CD8-positive, alpha-beta memory T cell (primary cell): Measurements from ENCODE around the gene ERAP2. TPM values are rescaled to one million over a fixed set of nuclear protein-coding genes. Genes with fewer than 3 reads are reported as not detected.

Source experiments
- CTCF ChIA-PET: fragments of 350-600 bp; sonication (Branson Sonifier 250); formaldehyde crosslinking; loops from one replicate; lab custom pipeline; 2021; ENCODE audit warnings: antibody characterized with exemption; lab: Charles Lee
- POLR2A ChIA-PET: fragments of 350-600 bp; sonication (Branson Sonifier 250); formaldehyde crosslinking; loops from one replicate; lab custom pipeline; 2021; ENCODE audit warnings: antibody characterized with exemption; lab: Charles Lee
- DNase-seq, 5 donors: peaks; one replicate each; pipeline versions ENCODE4 v3.0.0 to v3.0.0-alpha.2; 2020 to 2022; ENCODE audit warnings: mixed read lengths in 1 of 5
- H3K27ac ChIP-seq: one replicate; pipeline ENCODE4 v1.7.0; 2013; ENCODE audit warnings: low read depth, mild to moderate bottlenecking, low read length, moderate library complexity
- H3K27me3 ChIP-seq: 2 replicates; pipeline ENCODE4 v1.7.0; 2013; ENCODE audit warnings: low read length, mild to moderate bottlenecking; ENCODE audit not compliant: insufficient read depth, poor library complexity, severe bottlenecking
- H3K36me3 ChIP-seq: 2 replicates; pipeline ENCODE4 v1.7.0; 2013; ENCODE audit warnings: mild to moderate bottlenecking, low read length, moderate library complexity; ENCODE audit not compliant: insufficient read depth
- H3K4me1 ChIP-seq: 2 replicates; pipeline ENCODE4 v1.7.0; 2013; ENCODE audit warnings: mild to moderate bottlenecking, low read length, moderate library complexity; ENCODE audit not compliant: insufficient read depth
- H3K4me3 ChIP-seq: 2 replicates; pipeline ENCODE4 v1.7.0; 2013; ENCODE audit warnings: mild to moderate bottlenecking, low read length
- H3K9me3 ChIP-seq: 2 replicates; pipeline ENCODE4 v1.7.0; 2013; ENCODE audit warnings: mild to moderate bottlenecking, low read length
- H3K27ac Mint-ChIP-seq, 8 donors: one replicate each; pipeline ENCODE4 v1.8.0; 2020 to 2021; ENCODE audit warnings: mixed read lengths in 8 of 8, mild to moderate bottlenecking in 6 of 8, inconsistent platforms in 3 of 8, moderate library complexity in 3 of 8
- H3K27me3 Mint-ChIP-seq, 2 donors: one replicate each; pipeline ENCODE4 v1.8.0; 2020 to 2021; ENCODE audit warnings: mixed read lengths in 2 of 2, mild to moderate bottlenecking in 1 of 2, moderate library complexity in 1 of 2
- H3K36me3 Mint-ChIP-seq, 3 donors: one replicate each; pipeline ENCODE4 v1.8.0; 2020 to 2021; ENCODE audit warnings: mixed read lengths in 3 of 3, inconsistent platforms in 1 of 3, mild to moderate bottlenecking in 1 of 3
- H3K4me1 Mint-ChIP-seq, 3 donors: one replicate each; pipeline ENCODE4 v1.8.0; 2020 to 2021; ENCODE audit warnings: mixed read lengths in 3 of 3, inconsistent platforms in 1 of 3, mild to moderate bottlenecking in 1 of 3
- H3K4me3 Mint-ChIP-seq, 7 donors: one replicate each; pipeline ENCODE4 v1.8.0; 2020 to 2021; ENCODE audit warnings: mixed read lengths in 7 of 7, mild to moderate bottlenecking in 6 of 7, moderate library complexity in 4 of 7, inconsistent platforms in 2 of 7
- H3K9me3 Mint-ChIP-seq, 5 donors: one replicate each; pipeline ENCODE4 v1.8.0; 2020 to 2022; ENCODE audit warnings: mixed read lengths in 5 of 5, mild to moderate bottlenecking in 3 of 5, moderate library complexity in 2 of 5, inconsistent platforms in 1 of 5
- polyA plus RNA-seq: library from polyadenylated mRNA; unstranded; fragments of 300-500 nt; fragmentation: Illumina TruSeq; gene quantifications from one replicate; pipeline ENCODE4 v1.2.3, GENCODE V29; 2021
- total RNA-seq, 2 experiments: library from RNA; stranded (reverse); gene quantifications; one replicate each; pipeline ENCODE4 v1.2.3, GENCODE V29; 2021

Gene ERAP2
- total and polyA plus RNA-seq, 3 experiments from 2014 or later: 37.0 to 128 (median 41.4) TPM

- Histone ChIP-seq H3K27me3 (no peaks in the 10 kb centered on the region), H3K27ac (no peak overlapping the region), H3K4me3 (no peak overlapping the region), H3K4me1 (peaks cover 8% of the 10 kb centered on the region), H3K9me3 (no peaks in the 10 kb centered on the region), H3K36me3 (no peaks in the 10 kb centered on the region)
- ChIA-PET POLR2A (no interaction called here), CTCF (interaction anchor here (1.4 to 6.9 kb wide), 2 partner anchors 10 to 299 kb away, joined by 5 to 130 read pairs; no protein-coding TSS in a partner anchor)
- H3K4me1 Mint-ChIP-seq: peaks cover 8 to 14% (median 13%) of the 10 kb centered on the region in 3 donors
- peak overlapping the region in 1 of 8 donors; percentile 27 for H3K27ac Mint-ChIP-seq
- H3K4me3 Mint-ChIP-seq: no peak overlapping the region
- H3K27me3 Mint-ChIP-seq: peaks cover 0 to 8% of the 10 kb centered on the region in 2 donors
- DNase-seq: no peak
- no peaks in the 10 kb centered on the region for H3K9me3 Mint-ChIP-seq
- H3K36me3 Mint-ChIP-seq: peaks cover 0 to 3% (median 0%) of the 10 kb centered on the region in 3 donors
Measured at GRCh38 chr5:96864922-96865530, 11.3 kb upstream of the ERAP2 start.

GRCh38 chr5:96868603-96869371 lies 7.5 kb upstream of the ERAP2 start:
- Mint-ChIP-seq H3K4me3 (no peak overlapping the region), H3K36me3 (peaks cover 0 to 3% (median 0%) of the 10 kb centered on the region in 3 donors), H3K27me3 (peaks cover 0 to 6% of the 10 kb centered on the region in 2 donors), H3K9me3 (no peaks in the 10 kb centered on the region), H3K4me1 (peaks cover 18 to 42% (median 38%) of the 10 kb centered on the region in 3 donors), H3K27ac (no peak overlapping the region)
- no peak overlapping the region for H3K4me3 ChIP-seq
- peaks cover 32% of the 10 kb centered on the region for H3K4me1 ChIP-seq
- no peaks in the 10 kb centered on the region for H3K36me3 ChIP-seq
- H3K27ac ChIP-seq: no peak overlapping the region
- no peaks in the 10 kb centered on the region for H3K27me3 ChIP-seq
- peak in 2 of 5 donors; percentile 48 to 56 for DNase-seq
- ChIA-PET POLR2A (interaction anchor here (0.6 to 2.0 kb wide), 4 partner anchors 9 to 68 kb away, joined by 3 to 8 read pairs (median 5); partner anchors contain the start of gene LNPEP), CTCF (interaction anchor here (0.6 to 6.9 kb wide), 47 partner anchors 8 to 312 kb away, joined by 3 to 130 read pairs (median 4); partner anchors contain the start of genes ERAP1, LIX1 and LNPEP)
- no peaks in the 10 kb centered on the region for H3K9me3 ChIP-seq

GRCh38 chr5:96869372-96869641 lies 7.0 kb upstream of the ERAP2 start:
- Histone ChIP-seq H3K27ac (no peak overlapping the region), H3K9me3 (no peaks in the 10 kb centered on the region), H3K4me3 (no peak overlapping the region), H3K27me3 (no peaks in the 10 kb centered on the region), H3K36me3 (no peaks in the 10 kb centered on the region), H3K4me1 (peaks cover 32% of the 10 kb centered on the region)
- POLR2A ChIA-PET: interaction anchor here (0.6 to 1.1 kb wide), 3 partner anchors 8 to 41 kb away, joined by 3 to 8 read pairs (median 3); no protein-coding TSS in a partner anchor
- Mint-ChIP-seq H3K27ac (peak overlapping the region in 2 of 8 donors; percentile 4 to 33), H3K4me1 (peaks cover 19 to 46% (median 39%) of the 10 kb centered on the region in 3 donors), H3K4me3 (no peak overlapping the region), H3K9me3 (no peaks in the 10 kb centered on the region), H3K27me3 (peaks cover 0 to 6% of the 10 kb centered on the region in 2 donors), H3K36me3 (peaks cover 0 to 3% (median 0%) of the 10 kb centered on the region in 3 donors)
- no peak for DNase-seq
- CTCF ChIA-PET: interaction anchor here (0.6 to 6.9 kb wide), 43 partner anchors 8 to 311 kb away, joined by 3 to 130 read pairs (median 4); partner anchors contain the start of genes ERAP1, LIX1 and LNPEP

- no peak overlapping the region for H3K4me3 ChIP-seq
- no peak overlapping the region for H3K4me3 Mint-ChIP-seq
Measured at GRCh38 chr5:96870094-96871026, 5.9 kb upstream of the ERAP2 start.

GRCh38 chr5:96871027-96871399 lies 5.3 kb upstream of the ERAP2 start:
- H3K27me3 ChIP-seq: no peaks in the 10 kb centered on the region
- peak overlapping the region in 4 of 8 donors; percentile 8 to 78 (median 24) for H3K27ac Mint-ChIP-seq
- no peaks in the 10 kb centered on the region for H3K9me3 Mint-ChIP-seq
- H3K27me3 Mint-ChIP-seq: peaks cover 0 to 6% of the 10 kb centered on the region in 2 donors
- no peak for DNase-seq
- no peak overlapping the region for H3K27ac ChIP-seq
- H3K9me3 ChIP-seq: no peaks in the 10 kb centered on the region
- POLR2A ChIA-PET: interaction anchor here (0.6 kb wide), 1 partner anchor 27 kb away, joined by 4 read pairs; no protein-coding TSS in a partner anchor
- peaks cover 45% of the 10 kb centered on the region for H3K4me1 ChIP-seq
- CTCF ChIA-PET: interaction anchor here (0.9 kb wide), 1 partner anchor 291 kb away, joined by 3 read pairs; no protein-coding TSS in a partner anchor
- H3K36me3 ChIP-seq: no peaks in the 10 kb centered on the region
- no peak overlapping the region for H3K4me3 ChIP-seq
- H3K4me1 Mint-ChIP-seq: peaks cover 30 to 63% (median 51%) of the 10 kb centered on the region in 3 donors
- H3K4me3 Mint-ChIP-seq: peak overlapping the region in 1 of 7 donors; percentile 25
- peaks cover 0 to 3% (median 2%) of the 10 kb centered on the region in 3 donors for H3K36me3 Mint-ChIP-seq

More at GRCh38 chr5:96870094-96871026, 5.9 kb upstream of the ERAP2 start:
- Histone ChIP-seq H3K27ac (no peak overlapping the region), H3K9me3 (no peaks in the 10 kb centered on the region), H3K27me3 (no peaks in the 10 kb centered on the region), H3K36me3 (no peaks in the 10 kb centered on the region), H3K4me1 (peaks cover 39% of the 10 kb centered on the region)
- peak overlapping the region in 5 of 8 donors; percentile 8 to 59 (median 20) for H3K27ac Mint-ChIP-seq
- H3K9me3 Mint-ChIP-seq: no peaks in the 10 kb centered on the region
- CTCF ChIA-PET: interaction anchor here (0.8 to 6.9 kb wide), 10 partner anchors 12 to 294 kb away, joined by 3 to 130 read pairs (median 6); partner anchors contain the start of gene LIX1
- H3K27me3 Mint-ChIP-seq: peaks cover 0 to 6% of the 10 kb centered on the region in 2 donors
- peaks cover 23 to 57% (median 44%) of the 10 kb centered on the region in 3 donors for H3K4me1 Mint-ChIP-seq
- DNase-seq: no peak
- POLR2A ChIA-PET: interaction anchor here (0.6 kb wide), 1 partner anchor 28 kb away, joined by 4 read pairs; no protein-coding TSS in a partner anchor
- H3K36me3 Mint-ChIP-seq: peaks cover 0 to 3% (median 0%) of the 10 kb centered on the region in 3 donors

- Mint-ChIP-seq H3K36me3 (peaks cover 0 to 6% (median 0%) of the 10 kb centered on the region in 3 donors), H3K4me1 (peaks cover 30 to 70% (median 52%) of the 10 kb centered on the region in 3 donors), H3K27ac (peak overlapping the region in 2 of 8 donors; percentile 18 to 78), H3K9me3 (no peaks in the 10 kb centered on the region), H3K27me3 (peaks cover 0 to 3% of the 10 kb centered on the region in 2 donors), H3K4me3 (peak overlapping the region in 1 of 7 donors; percentile 16)
- Histone ChIP-seq H3K27me3 (no peaks in the 10 kb centered on the region), H3K36me3 (no peaks in the 10 kb centered on the region), H3K4me1 (peaks cover 46% of the 10 kb centered on the region), H3K4me3 (no peak overlapping the region), H3K9me3 (no peaks in the 10 kb centered on the region), H3K27ac (no peak overlapping the region)
- ChIA-PET CTCF (interaction anchor here (1.0 to 1.4 kb wide), 2 partner anchors 64 to 122 kb away, joined by 3 to 4 read pairs; partner anchors contain the start of gene ERAP1), POLR2A (no interaction called here)
- DNase-seq: no peak
Measured at GRCh38 chr5:96871686-96872085, 4.6 kb upstream of the ERAP2 start.

GRCh38 chr5:96873449-96873848 lies 2.9 kb upstream of the ERAP2 start:
- Histone ChIP-seq H3K27ac (no peak overlapping the region), H3K27me3 (no peaks in the 10 kb centered on the region), H3K4me3 (no peak overlapping the region), H3K9me3 (no peaks in the 10 kb centered on the region), H3K36me3 (no peaks in the 10 kb centered on the region), H3K4me1 (peaks cover 55% of the 10 kb centered on the region)
- H3K27ac Mint-ChIP-seq: peak overlapping the region in 5 of 8 donors; percentile 23 to 89 (median 70)
- ChIA-PET CTCF (interaction anchor here (1.2 to 1.9 kb wide), 3 partner anchors 12 to 288 kb away, joined by 3 to 8 read pairs (median 5); no protein-coding TSS in a partner anchor), POLR2A (no interaction called here)
- peaks cover 38 to 81% (median 65%) of the 10 kb centered on the region in 3 donors for H3K4me1 Mint-ChIP-seq
- H3K36me3 Mint-ChIP-seq: peaks cover 0 to 13% (median 0%) of the 10 kb centered on the region in 3 donors
- no peak for DNase-seq
- H3K4me3 Mint-ChIP-seq: peak overlapping the region in 3 of 7 donors; percentile 13 to 77 (median 21)
- H3K9me3 Mint-ChIP-seq: no peaks in the 10 kb centered on the region
- H3K27me3 Mint-ChIP-seq: no peaks in the 10 kb centered on the region
